Measurements from ENCODE around the gene SEC24D.

DNA sequence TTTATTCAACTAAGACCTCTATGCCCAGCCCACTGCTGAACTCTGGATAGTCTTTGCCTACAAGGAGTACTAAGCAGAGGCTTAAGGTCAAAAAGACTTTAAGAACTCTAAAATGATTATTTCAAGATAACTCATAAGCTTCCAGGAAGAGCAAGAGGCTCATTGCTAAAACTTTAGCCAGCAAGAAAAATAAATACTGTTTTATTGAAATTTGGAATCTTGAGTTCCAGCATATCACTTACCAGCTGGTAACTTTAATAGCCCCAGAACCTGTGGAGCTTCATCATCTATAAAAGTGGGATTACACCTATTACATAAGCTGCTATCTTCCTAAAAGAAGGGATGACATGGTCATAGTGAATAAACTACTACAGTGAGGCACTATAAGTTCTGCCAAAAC, 47.0 kb downstream of the SEC24D start:
- no peak for TF ChIP-seq CTCF (IDR thresholded peaks at IDR 0.05; ENCODE audit: low read depth, low read length)
- no peak for TF ChIP-seq MAX (IDR thresholded peaks at IDR 0.05; ENCODE audit: low read depth, low read length)
